ENCODE data around the gene DDX1.

The DDX1 gene

DNA sequence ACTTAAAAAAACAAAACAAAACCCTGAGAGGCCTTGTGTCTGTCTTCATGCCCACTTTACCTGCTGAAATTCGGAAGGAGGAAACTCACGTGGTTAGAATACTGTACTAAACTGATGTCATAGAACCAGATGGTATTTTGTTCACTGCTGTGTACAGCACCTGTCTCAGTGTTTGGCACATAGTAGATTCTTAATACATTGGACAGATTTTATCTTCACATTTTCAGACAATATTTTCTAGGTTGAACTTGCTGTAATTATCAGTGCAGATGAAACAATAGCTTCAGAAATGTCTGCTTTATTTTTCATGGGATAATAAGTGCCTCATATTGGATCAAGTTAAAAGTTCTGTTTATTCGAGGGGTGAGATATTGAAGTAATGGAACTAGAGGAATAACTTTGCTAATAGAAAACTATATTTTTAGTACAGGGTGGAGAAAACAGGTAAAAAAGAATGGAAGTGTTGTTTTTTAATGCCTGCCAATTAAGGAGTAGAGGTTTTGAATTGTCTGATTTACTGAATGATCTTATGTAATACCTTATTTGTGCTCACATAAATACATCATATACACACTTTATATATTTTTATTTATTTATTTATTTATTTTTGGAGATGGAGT lies 23.7 kb downstream of the DDX1 start:
- TF ChIP-seq EP300 (IDR thresholded peaks at IDR 0.05; ENCODE audit: borderline replicate concordance) (no peak), ZBTB7A (IDR thresholded peaks at IDR 0.05; ENCODE audit: low read depth) (no peak), CEBPB (IDR thresholded peaks at IDR 0.05) (no peak), EGR1 (IDR thresholded peaks at IDR 0.05) (no peak)

- TF ChIP-seq TCF12 (IDR thresholded peaks at IDR 0.05; ENCODE audit: low read depth): no peak
- no peak for TF ChIP-seq ZBTB7A (IDR thresholded peaks at IDR 0.05; ENCODE audit: low read depth)
- TF ChIP-seq, protein P1, sequence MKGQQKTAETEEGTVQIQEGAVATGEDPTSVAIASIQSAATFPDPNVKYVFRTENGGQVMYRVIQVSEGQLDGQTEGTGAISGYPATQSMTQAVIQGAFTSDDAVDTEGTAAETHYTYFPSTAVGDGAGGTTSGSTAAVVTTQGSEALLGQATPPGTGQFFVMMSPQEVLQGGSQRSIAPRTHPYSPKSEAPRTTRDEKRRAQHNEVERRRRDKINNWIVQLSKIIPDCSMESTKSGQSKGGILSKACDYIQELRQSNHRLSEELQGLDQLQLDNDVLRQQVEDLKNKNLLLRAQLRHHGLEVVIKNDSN (IDR thresholded peaks at IDR 0.05): no peak
- TF ChIP-seq EP300 (IDR thresholded peaks at IDR 0.05; ENCODE audit: borderline replicate concordance): no peak
- TF ChIP-seq RAD21 (IDR thresholded peaks at IDR 0.05; ENCODE audit: low read depth): no peak
- TF ChIP-seq NFIC (IDR thresholded peaks at IDR 0.05): no peak
- TF ChIP-seq CEBPB (IDR thresholded peaks at IDR 0.05): no peak
- TF ChIP-seq, protein P2, sequence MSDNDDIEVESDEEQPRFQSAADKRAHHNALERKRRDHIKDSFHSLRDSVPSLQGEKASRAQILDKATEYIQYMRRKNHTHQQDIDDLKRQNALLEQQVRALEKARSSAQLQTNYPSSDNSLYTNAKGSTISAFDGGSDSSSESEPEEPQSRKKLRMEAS (IDR thresholded peaks at IDR 0.05): no peak
- no peak for TF ChIP-seq CREB1 (IDR thresholded peaks at IDR 0.05; ENCODE audit: low read depth)
- TF ChIP-seq, protein P3, sequence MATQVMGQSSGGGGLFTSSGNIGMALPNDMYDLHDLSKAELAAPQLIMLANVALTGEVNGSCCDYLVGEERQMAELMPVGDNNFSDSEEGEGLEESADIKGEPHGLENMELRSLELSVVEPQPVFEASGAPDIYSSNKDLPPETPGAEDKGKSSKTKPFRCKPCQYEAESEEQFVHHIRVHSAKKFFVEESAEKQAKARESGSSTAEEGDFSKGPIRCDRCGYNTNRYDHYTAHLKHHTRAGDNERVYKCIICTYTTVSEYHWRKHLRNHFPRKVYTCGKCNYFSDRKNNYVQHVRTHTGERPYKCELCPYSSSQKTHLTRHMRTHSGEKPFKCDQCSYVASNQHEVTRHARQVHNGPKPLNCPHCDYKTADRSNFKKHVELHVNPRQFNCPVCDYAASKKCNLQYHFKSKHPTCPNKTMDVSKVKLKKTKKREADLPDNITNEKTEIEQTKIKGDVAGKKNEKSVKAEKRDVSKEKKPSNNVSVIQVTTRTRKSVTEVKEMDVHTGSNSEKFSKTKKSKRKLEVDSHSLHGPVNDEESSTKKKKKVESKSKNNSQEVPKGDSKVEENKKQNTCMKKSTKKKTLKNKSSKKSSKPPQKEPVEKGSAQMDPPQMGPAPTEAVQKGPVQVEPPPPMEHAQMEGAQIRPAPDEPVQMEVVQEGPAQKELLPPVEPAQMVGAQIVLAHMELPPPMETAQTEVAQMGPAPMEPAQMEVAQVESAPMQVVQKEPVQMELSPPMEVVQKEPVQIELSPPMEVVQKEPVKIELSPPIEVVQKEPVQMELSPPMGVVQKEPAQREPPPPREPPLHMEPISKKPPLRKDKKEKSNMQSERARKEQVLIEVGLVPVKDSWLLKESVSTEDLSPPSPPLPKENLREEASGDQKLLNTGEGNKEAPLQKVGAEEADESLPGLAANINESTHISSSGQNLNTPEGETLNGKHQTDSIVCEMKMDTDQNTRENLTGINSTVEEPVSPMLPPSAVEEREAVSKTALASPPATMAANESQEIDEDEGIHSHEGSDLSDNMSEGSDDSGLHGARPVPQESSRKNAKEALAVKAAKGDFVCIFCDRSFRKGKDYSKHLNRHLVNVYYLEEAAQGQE (IDR thresholded peaks at IDR 0.05; ENCODE audit: low read depth): no peak
These were observed 24.8 kb downstream of the DDX1 start for GRCh38 chr2:15616429-15616828.

- no peak for TF ChIP-seq TEAD4 (IDR thresholded peaks at IDR 0.05)
- TF ChIP-seq, protein P1 (IDR thresholded peaks at IDR 0.05): no peak
- TF ChIP-seq RAD21 (IDR thresholded peaks at IDR 0.05; ENCODE audit: low read depth): no peak
These were observed 25.4 kb downstream of the DDX1 start for GRCh38 chr2:15616850-15617777.

GRCh38 chr2:15617778-15618448 lies 26.2 kb downstream of the DDX1 start:
- TF ChIP-seq EP300 (IDR thresholded peaks at IDR 0.05; ENCODE audit: borderline replicate concordance) (no peak), EGR1 (IDR thresholded peaks at IDR 0.05) (no peak), CREB1 (IDR thresholded peaks at IDR 0.05; ENCODE audit: low read depth) (no peak), YY1 (IDR thresholded peaks at IDR 0.05; ENCODE audit: low read depth) (no peak), NFIC (IDR thresholded peaks at IDR 0.05) (no peak), TAF1 (IDR thresholded peaks at IDR 0.05; ENCODE audit: low read depth) (no peak), RAD21 (IDR thresholded peaks at IDR 0.05; ENCODE audit: low read depth) (no peak), FOXM1 (IDR thresholded peaks at IDR 0.05; ENCODE audit: borderline replicate concordance, low read depth) (no peak), TCF12 (IDR thresholded peaks at IDR 0.05; ENCODE audit: low read depth) (no peak), ZBTB7A (IDR thresholded peaks at IDR 0.05; ENCODE audit: low read depth) (no peak), TEAD4 (IDR thresholded peaks at IDR 0.05) (no peak), CEBPB (IDR thresholded peaks at IDR 0.05) (no peak)
- TF ChIP-seq, protein P2 (IDR thresholded peaks at IDR 0.05): no peak
- TF ChIP-seq, protein P1 (IDR thresholded peaks at IDR 0.05): no peak
- TF ChIP-seq, protein P3 (IDR thresholded peaks at IDR 0.05; ENCODE audit: low read depth): no peak

DNA sequence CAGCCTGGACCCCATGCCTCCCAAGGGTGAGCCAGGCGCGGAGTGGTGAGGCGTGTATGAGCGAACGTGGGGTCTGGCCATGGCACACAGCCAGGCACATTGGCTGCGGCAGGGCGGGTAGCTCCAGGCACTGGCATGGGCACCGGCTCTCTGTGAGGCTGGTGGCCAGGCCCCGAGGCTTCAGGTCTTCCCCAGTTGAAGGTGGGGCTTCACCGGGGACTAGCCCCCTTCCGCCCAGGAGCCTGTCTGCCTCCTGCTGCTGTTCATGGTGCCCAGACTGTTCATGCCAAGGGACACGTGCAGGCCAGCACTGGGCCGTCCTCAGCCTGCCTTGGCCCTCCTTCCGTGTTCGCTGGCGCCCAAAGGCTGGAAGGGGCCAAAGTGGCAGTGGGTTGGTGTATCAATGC lies 26.8 kb downstream of the DDX1 start:
- TF ChIP-seq CREB1 (IDR thresholded peaks at IDR 0.05; ENCODE audit: low read depth): no peak
- TF ChIP-seq TCF12 (IDR thresholded peaks at IDR 0.05; ENCODE audit: low read depth): no peak
- TF ChIP-seq EGR1 (IDR thresholded peaks at IDR 0.05): no peak

Data from Ishikawa (cell line).